Activated naive CD4-positive, alpha-beta T cell treated with anti-CD3 and anti-CD28 coated beads for 36 hours (primary cell): Measurements from ENCODE around the gene SIGLEC8. TPM values are rescaled to one million over a fixed set of nuclear protein-coding genes. Genes with fewer than 3 reads are reported as not detected.

Source experiments
- CTCF ChIA-PET: fragments of 350-600 bp; sonication (Branson Sonifier 250); formaldehyde crosslinking; loops from one replicate; lab custom pipeline; 2021; ENCODE audit warnings: antibody characterized with exemption; lab: Charles Lee
- DNase-seq: peaks from one replicate; pipeline ENCODE4 v3.0.0-alpha.2; 2020
- H3K27ac Mint-ChIP-seq: one replicate; pipeline ENCODE4 v1.8.0; 2021; ENCODE audit warnings: mild to moderate bottlenecking, mixed read lengths
- H3K27me3 Mint-ChIP-seq: one replicate; pipeline ENCODE4 v1.8.0; 2021; ENCODE audit warnings: low read depth, mixed read lengths
- H3K36me3 Mint-ChIP-seq: one replicate; pipeline ENCODE4 v1.8.0; 2021; ENCODE audit warnings: low read depth, mixed read lengths
- H3K4me1 Mint-ChIP-seq: one replicate; pipeline ENCODE4 v1.8.0; 2021; ENCODE audit warnings: low read depth, mixed read lengths
- H3K4me3 Mint-ChIP-seq: one replicate; pipeline ENCODE4 v1.8.0; 2021; ENCODE audit warnings: mild to moderate bottlenecking, moderate library complexity, mixed read lengths
- H3K9me3 Mint-ChIP-seq: one replicate; pipeline ENCODE4 v1.8.0; 2021; ENCODE audit warnings: mixed read lengths
- intact Hi-C: fragments of 100-400 bp; cut with micrococcal nuclease; formaldehyde crosslinking; loops from one replicate; pipeline ENCODE4 v1.15.1; 2023
- total RNA-seq, 2 experiments: library from RNA; stranded (reverse); gene quantifications; one replicate each; pipeline ENCODE4 v1.2.3, GENCODE V29; 2021

SIGLEC8 gene
- total RNA-seq, 2 experiments from 2014 or later, result not detected

GRCh38 chr19:51489113-51489512 lies 30.9 kb upstream of the SIGLEC8 start:
- peak; percentile 11 for DNase-seq
- Mint-ChIP-seq H3K36me3 (no peaks in the 10 kb centered on the region), H3K4me1 (peaks cover 8% of the 10 kb centered on the region), H3K4me3 (no peak overlapping the region), H3K27me3 (peaks cover 7% of the 10 kb centered on the region), H3K27ac (no peak overlapping the region), H3K9me3 (no peaks in the 10 kb centered on the region)
- intact Hi-C loops, result no loop called here
- CTCF ChIA-PET, result interaction anchor here (0.6 to 0.8 kb wide), 2 partner anchors 11 to 119 kb away, joined by 3 to 4 read pairs; no protein-coding TSS in a partner anchor

GRCh38 chr19:51488491-51488890 lies 30.2 kb upstream of the SIGLEC8 start:
- Mint-ChIP-seq H3K4me3 (no peak overlapping the region), H3K4me1 (peaks cover 8% of the 10 kb centered on the region), H3K27ac (no peak overlapping the region), H3K27me3 (peaks cover 7% of the 10 kb centered on the region), H3K9me3 (no peaks in the 10 kb centered on the region), H3K36me3 (no peaks in the 10 kb centered on the region)
- CTCF ChIA-PET, result interaction anchor here (0.6 to 0.9 kb wide), 3 partner anchors 11 to 119 kb away, joined by 3 to 4 read pairs (median 3); no protein-coding TSS in a partner anchor
- intact Hi-C loops, result no loop called here
- no peak for DNase-seq

GRCh38 chr19:51485960-51486660 lies 27.9 kb upstream of the SIGLEC8 start:
- DNase-seq, result no peak
- Mint-ChIP-seq H3K36me3 (no peaks in the 10 kb centered on the region), H3K4me1 (peaks cover 8% of the 10 kb centered on the region), H3K27ac (no peak overlapping the region), H3K9me3 (no peaks in the 10 kb centered on the region), H3K4me3 (no peak overlapping the region), H3K27me3 (peaks cover 4% of the 10 kb centered on the region)
- intact Hi-C loops, result no loop called here
- CTCF ChIA-PET, result interaction anchor here (1.3 to 1.5 kb wide), 2 partner anchors 13 to 172 kb away, joined by 3 to 5 read pairs; no protein-coding TSS in a partner anchor

GRCh38 chr19:51480590-51480989 lies 22.3 kb upstream of the SIGLEC8 start:
- Mint-ChIP-seq H3K9me3 (no peaks in the 10 kb centered on the region), H3K36me3 (no peaks in the 10 kb centered on the region), H3K27me3 (peaks cover 6% of the 10 kb centered on the region), H3K4me3 (no peak overlapping the region), H3K27ac (no peak overlapping the region), H3K4me1 (peaks cover 18% of the 10 kb centered on the region)
- intact Hi-C loops, result no loop called here
- peak; percentile 43 for DNase-seq
- CTCF ChIA-PET, result interaction anchor here (0.9 kb wide), 1 partner anchor 29 kb away, joined by 3 read pairs; no protein-coding TSS in a partner anchor

- peak; percentile 29 for DNase-seq
- Mint-ChIP-seq H3K36me3 (no peaks in the 10 kb centered on the region), H3K4me1 (peaks cover 18% of the 10 kb centered on the region), H3K27me3 (peaks cover 6% of the 10 kb centered on the region), H3K27ac (no peak overlapping the region), H3K4me3 (no peak overlapping the region), H3K9me3 (no peaks in the 10 kb centered on the region)
- intact Hi-C loops, result no loop called here
- CTCF ChIA-PET, result interaction anchor here (0.7 to 1.8 kb wide), 3 partner anchors 11 to 178 kb away, joined by 3 to 5 read pairs (median 5); no protein-coding TSS in a partner anchor
These were observed 21.5 kb upstream of the SIGLEC8 start for GRCh38 chr19:51479531-51480331.

- CTCF ChIA-PET, result interaction anchor here (1.0 to 1.8 kb wide), 2 partner anchors 35 to 45 kb away, joined by 3 to 5 read pairs; no protein-coding TSS in a partner anchor
- no peaks in the 10 kb centered on the region for H3K36me3 Mint-ChIP-seq
- peaks cover 18% of the 10 kb centered on the region for H3K4me1 Mint-ChIP-seq
- H3K9me3 Mint-ChIP-seq, result no peaks in the 10 kb centered on the region
- intact Hi-C loops, result no loop called here
- H3K4me3 Mint-ChIP-seq, result no peak within 1 kb of the TSS
- H3K27me3 Mint-ChIP-seq, result peaks cover 5% of the 10 kb centered on the region
- no peak within 1 kb of the TSS for H3K27ac Mint-ChIP-seq
- no peak for DNase-seq
These were observed 20.4 kb upstream of the SIGLEC8 start, which contains the start of gene CEACAM18 for GRCh38 chr19:51478381-51479234. Gene CEACAM18 (plus strand): TSS chr19:51478539.

GRCh38 chr19:51477344-51477743 lies 19.1 kb upstream of the SIGLEC8 start:
- Mint-ChIP-seq H3K36me3 (no peaks in the 10 kb centered on the region), H3K27me3 (peaks cover 7% of the 10 kb centered on the region), H3K4me1 (peaks cover 22% of the 10 kb centered on the region), H3K9me3 (no peaks in the 10 kb centered on the region), H3K27ac (no peak overlapping the region), H3K4me3 (no peak overlapping the region)
- DNase-seq, result no peak
- intact Hi-C loops, result no loop called here
- CTCF ChIA-PET, result interaction anchor here (0.7 to 1.2 kb wide), 2 partner anchors 12 to 177 kb away, joined by 3 to 4 read pairs; no protein-coding TSS in a partner anchor

GRCh38 chr19:51476164-51476563 lies 17.9 kb upstream of the SIGLEC8 start:
- Mint-ChIP-seq H3K36me3 (no peaks in the 10 kb centered on the region), H3K27me3 (peaks cover 7% of the 10 kb centered on the region), H3K4me1 (peaks cover 22% of the 10 kb centered on the region), H3K4me3 (no peak overlapping the region), H3K27ac (no peak overlapping the region), H3K9me3 (no peaks in the 10 kb centered on the region)
- DNase-seq, result no peak
- CTCF ChIA-PET, result interaction anchor here (1.2 kb wide), 1 partner anchor 179 kb away, joined by 3 read pairs; no protein-coding TSS in a partner anchor
- intact Hi-C loops, result no loop called here

- peak; percentile 93 for DNase-seq
- Mint-ChIP-seq H3K4me1 (peaks cover 4% of the 10 kb centered on the region), H3K4me3 (no peak overlapping the region), H3K27ac (no peak overlapping the region), H3K36me3 (no peaks in the 10 kb centered on the region), H3K27me3 (peaks cover 8% of the 10 kb centered on the region), H3K9me3 (no peaks in the 10 kb centered on the region)
- CTCF ChIA-PET, result interaction anchor here (0.5 to 4.0 kb wide), 24 partner anchors 8 to 305 kb away, joined by 3 to 57 read pairs (median 3); no protein-coding TSS in a partner anchor
- intact Hi-C loops, result loop anchor here (1.0 to 5.0 kb wide), 5 partner anchors 42 to 304 kb away; no protein-coding TSS in a partner anchor
These were observed 14.9 kb upstream of the SIGLEC8 start for GRCh38 chr19:51473009-51473707.

- no peaks in the 10 kb centered on the region for H3K36me3 Mint-ChIP-seq
- H3K9me3 Mint-ChIP-seq, result no peaks in the 10 kb centered on the region
- no peak overlapping the region for H3K4me3 Mint-ChIP-seq
- no peak overlapping the region for H3K27ac Mint-ChIP-seq
- CTCF ChIA-PET, result interaction anchor here (0.6 to 4.0 kb wide), 19 partner anchors 9 to 305 kb away, joined by 3 to 57 read pairs (median 3); no protein-coding TSS in a partner anchor
- DNase-seq, result no peak
- peaks cover 4% of the 10 kb centered on the region for H3K4me1 Mint-ChIP-seq
- H3K27me3 Mint-ChIP-seq, result peaks cover 11% of the 10 kb centered on the region
- intact Hi-C loops, result loop anchor here (1.0 to 5.0 kb wide), 5 partner anchors 43 to 304 kb away; no protein-coding TSS in a partner anchor
These were observed 14.4 kb upstream of the SIGLEC8 start for GRCh38 chr19:51472607-51473006.

- no peaks in the 10 kb centered on the region for H3K36me3 Mint-ChIP-seq
- H3K4me1 Mint-ChIP-seq, result peaks cover 4% of the 10 kb centered on the region
- intact Hi-C loops, result loop anchor here (5.0 kb wide), 1 partner anchor 49 kb away; no protein-coding TSS in a partner anchor
- H3K27ac Mint-ChIP-seq, result no peak overlapping the region
- no peak overlapping the region for H3K4me3 Mint-ChIP-seq
- DNase-seq, result no peak
- CTCF ChIA-PET, result interaction anchor here (0.6 to 4.0 kb wide), 8 partner anchors 9 to 307 kb away, joined by 3 to 57 read pairs (median 6); partner anchors contain the start of gene VSIG10L
- no peaks in the 10 kb centered on the region for H3K9me3 Mint-ChIP-seq
- H3K27me3 Mint-ChIP-seq, result peaks cover 22% of the 10 kb centered on the region
These were observed 13.3 kb upstream of the SIGLEC8 start for GRCh38 chr19:51471527-51471926.
